Measurements from ENCODE around the gene DGKB.

DGKB gene

GRCh38 chr7:14598978-14599377, 303.6 kb downstream of the DGKB start:
- TF ChIP-seq SPI1 (IDR thresholded peaks at IDR 0.05; ENCODE audit: borderline replicate concordance, low read depth): no peak
- H3K4me3 ChIP-seq (replicated peaks; ENCODE audit: insufficient read depth, low read length): no peak overlapping the region
- DNase-seq (ENCODE audit: low read depth in 1 of 2, low spot score in 1 of 2): no peak
- no peak overlapping the region for H3K27ac ChIP-seq (replicated peaks)
- no peaks in the 10 kb centered on the region for H3K27me3 ChIP-seq (ENCODE audit: insufficient read depth, poor library complexity, severe bottlenecking)

DNA sequence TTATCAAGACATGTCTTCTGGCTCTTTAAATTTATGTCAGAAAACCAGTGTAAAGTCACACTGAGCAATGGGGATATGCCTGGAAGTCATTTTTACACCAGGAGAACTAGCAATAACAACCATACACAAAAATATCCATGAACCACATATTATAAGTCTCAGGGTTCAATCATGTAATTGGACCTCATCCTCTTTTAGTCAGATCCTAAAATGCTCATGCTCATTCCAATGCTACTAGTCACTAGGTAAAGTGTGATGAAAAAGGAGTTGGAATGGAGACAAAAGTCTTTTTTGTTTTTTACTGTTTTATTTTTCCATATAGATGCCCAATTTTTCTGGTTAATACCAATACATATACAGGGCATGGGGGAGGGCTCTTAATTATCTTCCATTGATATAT, 306.1 kb downstream of the DGKB start:
- Histone ChIP-seq H3K27ac (replicated peaks) (no peak overlapping the region), H3K27me3 (ENCODE audit: insufficient read depth, poor library complexity, severe bottlenecking) (no peaks in the 10 kb centered on the region), H3K4me3 (replicated peaks; ENCODE audit: insufficient read depth, low read length) (no peak overlapping the region)
- TF ChIP-seq CTCF (IDR thresholded peaks at IDR 0.05; ENCODE audit: insufficient read depth, low read length): no peak
- TF ChIP-seq, protein P1, sequence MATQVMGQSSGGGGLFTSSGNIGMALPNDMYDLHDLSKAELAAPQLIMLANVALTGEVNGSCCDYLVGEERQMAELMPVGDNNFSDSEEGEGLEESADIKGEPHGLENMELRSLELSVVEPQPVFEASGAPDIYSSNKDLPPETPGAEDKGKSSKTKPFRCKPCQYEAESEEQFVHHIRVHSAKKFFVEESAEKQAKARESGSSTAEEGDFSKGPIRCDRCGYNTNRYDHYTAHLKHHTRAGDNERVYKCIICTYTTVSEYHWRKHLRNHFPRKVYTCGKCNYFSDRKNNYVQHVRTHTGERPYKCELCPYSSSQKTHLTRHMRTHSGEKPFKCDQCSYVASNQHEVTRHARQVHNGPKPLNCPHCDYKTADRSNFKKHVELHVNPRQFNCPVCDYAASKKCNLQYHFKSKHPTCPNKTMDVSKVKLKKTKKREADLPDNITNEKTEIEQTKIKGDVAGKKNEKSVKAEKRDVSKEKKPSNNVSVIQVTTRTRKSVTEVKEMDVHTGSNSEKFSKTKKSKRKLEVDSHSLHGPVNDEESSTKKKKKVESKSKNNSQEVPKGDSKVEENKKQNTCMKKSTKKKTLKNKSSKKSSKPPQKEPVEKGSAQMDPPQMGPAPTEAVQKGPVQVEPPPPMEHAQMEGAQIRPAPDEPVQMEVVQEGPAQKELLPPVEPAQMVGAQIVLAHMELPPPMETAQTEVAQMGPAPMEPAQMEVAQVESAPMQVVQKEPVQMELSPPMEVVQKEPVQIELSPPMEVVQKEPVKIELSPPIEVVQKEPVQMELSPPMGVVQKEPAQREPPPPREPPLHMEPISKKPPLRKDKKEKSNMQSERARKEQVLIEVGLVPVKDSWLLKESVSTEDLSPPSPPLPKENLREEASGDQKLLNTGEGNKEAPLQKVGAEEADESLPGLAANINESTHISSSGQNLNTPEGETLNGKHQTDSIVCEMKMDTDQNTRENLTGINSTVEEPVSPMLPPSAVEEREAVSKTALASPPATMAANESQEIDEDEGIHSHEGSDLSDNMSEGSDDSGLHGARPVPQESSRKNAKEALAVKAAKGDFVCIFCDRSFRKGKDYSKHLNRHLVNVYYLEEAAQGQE (IDR thresholded peaks at IDR 0.05; ENCODE audit: insufficient replicate concordance, low read depth): no peak
- TF ChIP-seq POLR2AphosphoS5 (IDR thresholded peaks at IDR 0.05; ENCODE audit: low read depth): no peak
- TF ChIP-seq SPI1 (IDR thresholded peaks at IDR 0.05; ENCODE audit: borderline replicate concordance, low read depth): no peak
- TF ChIP-seq GABPA (IDR thresholded peaks at IDR 0.05; ENCODE audit: low read depth): no peak
- DNase-seq (ENCODE audit: low read depth in 1 of 2, low spot score in 1 of 2): no peak

DNA sequence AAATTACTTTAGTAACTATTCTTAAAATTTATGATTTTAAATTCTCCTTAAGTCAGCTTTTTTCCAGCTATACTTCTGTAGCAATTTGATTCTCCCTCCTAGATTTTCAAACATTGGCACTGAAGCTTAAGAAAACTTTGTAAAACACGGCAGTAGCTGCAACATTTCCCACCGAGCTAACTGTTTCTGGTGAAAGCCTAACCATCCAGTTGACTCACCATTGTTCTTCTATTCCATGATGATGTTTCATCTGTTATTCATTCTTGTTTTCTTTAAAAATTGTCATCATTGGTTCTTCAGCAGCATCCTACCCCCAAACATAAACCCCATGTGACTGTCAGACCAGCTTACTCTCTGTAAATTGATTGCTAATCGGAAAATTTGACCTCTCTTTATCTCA, 312.3 kb downstream of the DGKB start:
- no peaks in the 10 kb centered on the region for H3K27me3 ChIP-seq (ENCODE audit: insufficient read depth, poor library complexity, severe bottlenecking)
- TF ChIP-seq SPI1 (IDR thresholded peaks at IDR 0.05; ENCODE audit: borderline replicate concordance, low read depth): no peak
- TF ChIP-seq GABPA (IDR thresholded peaks at IDR 0.05; ENCODE audit: low read depth): no peak
- TF ChIP-seq POLR2AphosphoS5 (IDR thresholded peaks at IDR 0.05; ENCODE audit: low read depth): no peak
- TF ChIP-seq, protein P1 (IDR thresholded peaks at IDR 0.05; ENCODE audit: insufficient replicate concordance, low read depth): no peak
- TF ChIP-seq CTCF (IDR thresholded peaks at IDR 0.05; ENCODE audit: insufficient read depth, low read length): no peak
- H3K27ac ChIP-seq (replicated peaks): no peak overlapping the region
- no peak for DNase-seq (ENCODE audit: low read depth in 1 of 2, low spot score in 1 of 2)
- no peak overlapping the region for H3K4me3 ChIP-seq (replicated peaks; ENCODE audit: insufficient read depth, low read length)

DNA sequence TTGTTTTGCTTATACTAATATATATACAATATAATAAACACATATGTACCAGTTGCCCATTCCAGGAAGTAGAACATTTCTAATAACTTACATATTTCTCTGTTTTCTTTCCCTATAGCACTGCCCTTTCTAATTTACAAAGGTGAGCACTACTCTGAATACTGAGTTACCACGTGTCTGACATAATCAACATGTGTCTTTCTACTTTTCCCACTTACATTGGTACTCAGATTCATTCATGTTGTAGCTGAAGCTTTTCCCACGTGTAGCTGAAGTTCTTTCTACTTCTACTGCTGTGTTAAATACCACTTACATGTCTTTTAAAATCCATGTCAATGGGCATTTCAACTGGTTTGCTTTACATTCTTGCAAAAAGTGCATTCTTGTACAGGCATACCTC, 317.3 kb downstream of the DGKB start:
- H3K27me3 ChIP-seq (ENCODE audit: insufficient read depth, poor library complexity, severe bottlenecking): no peaks in the 10 kb centered on the region
- no peak for DNase-seq (ENCODE audit: low read depth in 1 of 2, low spot score in 1 of 2)
- TF ChIP-seq POLR2AphosphoS5 (IDR thresholded peaks at IDR 0.05; ENCODE audit: low read depth) (no peak), CTCF (IDR thresholded peaks at IDR 0.05; ENCODE audit: insufficient read depth, low read length) (no peak), GABPA (IDR thresholded peaks at IDR 0.05; ENCODE audit: low read depth) (no peak), SPI1 (IDR thresholded peaks at IDR 0.05; ENCODE audit: borderline replicate concordance, low read depth) (no peak)
- TF ChIP-seq, protein P1 (IDR thresholded peaks at IDR 0.05; ENCODE audit: insufficient replicate concordance, low read depth): no peak
- H3K4me3 ChIP-seq (replicated peaks; ENCODE audit: insufficient read depth, low read length): no peak overlapping the region
- H3K27ac ChIP-seq (replicated peaks): no peak overlapping the region
